T47D (cell line): ENCODE measurements around the gene DDOST.
"Not testable (repeated sequence)": the region's sequence is repeated elsewhere in the genome, so short reads cannot be mapped to it uniquely, and the experiment has no call there.

Source experiments
- DNase-seq, 2 experiments: peaks; one replicate each; pipeline versions ENCODE4 v3.0.0 to v3.0.0-alpha.2; 2011 to 2012; ENCODE audit warnings: low read depth in 1 of 2, low spot score in 1 of 2
- JUND ChIP-seq: IDR thresholded peaks from 2 replicates; pipeline ENCODE4 v1.6.1; 2012; ENCODE audit warnings: low read depth
- in situ Hi-C: cut with HindIII; loops from 2 replicates; pipeline ENCODE4 v1.10.0; 2016; ENCODE audit warnings: low sequenced_read_pairs, low pct_unique_long_range_greater_than_20kb

The DDOST gene

DNA sequence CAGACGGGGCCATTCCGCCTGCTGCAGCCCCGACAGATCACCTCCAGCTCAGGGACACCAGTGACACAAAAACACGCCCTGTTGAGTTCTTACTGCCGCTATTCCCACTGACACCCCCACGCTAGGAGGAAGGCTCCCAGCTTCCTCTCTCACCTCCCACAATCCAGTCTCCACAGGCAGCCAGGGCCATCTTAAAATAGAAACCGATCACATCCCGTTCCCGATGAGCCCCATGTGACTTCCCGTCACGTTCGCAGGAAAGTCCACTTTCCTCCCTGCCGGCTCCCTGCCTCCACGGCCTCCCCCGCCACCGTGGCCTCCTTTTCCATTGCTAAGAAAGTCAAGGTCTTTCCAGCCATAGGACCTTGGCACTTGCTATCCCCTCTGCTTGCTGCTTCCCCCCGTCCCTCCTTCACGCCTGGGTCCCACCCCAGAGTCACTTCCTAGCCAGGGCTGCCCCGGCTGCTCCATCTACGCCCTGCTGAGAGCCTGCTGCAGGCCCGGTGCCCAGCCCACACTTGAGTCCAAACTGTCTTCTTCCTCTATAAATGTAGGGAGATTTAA, 24.0 kb upstream of the DDOST start:
- TF ChIP-seq JUND: no peak
- DNase-seq: no peak
- in situ Hi-C loops: no loop called here

DNA sequence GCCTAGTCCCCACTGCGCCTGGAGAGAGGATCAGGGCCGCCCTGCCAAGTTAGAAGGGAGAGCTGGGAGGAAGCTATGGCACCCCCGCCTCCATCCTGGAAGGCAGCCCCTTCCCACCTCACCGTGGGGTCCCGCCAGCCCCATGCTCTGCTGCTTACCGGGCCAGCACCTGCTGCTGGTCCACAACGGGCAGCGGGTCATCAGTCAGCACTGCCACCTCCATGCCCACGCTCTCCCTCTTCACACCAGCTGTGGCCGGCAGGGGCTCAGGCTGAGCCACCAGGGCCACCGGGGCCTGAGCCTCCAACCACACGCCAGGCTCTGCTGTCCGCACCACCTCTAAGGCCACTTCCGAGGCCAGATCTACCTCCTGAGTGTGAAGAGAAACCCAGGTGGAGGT, 23.5 kb upstream of the DDOST start:
- no peak for DNase-seq
- no peak for TF ChIP-seq JUND
- in situ Hi-C loops: no loop called here

DNA sequence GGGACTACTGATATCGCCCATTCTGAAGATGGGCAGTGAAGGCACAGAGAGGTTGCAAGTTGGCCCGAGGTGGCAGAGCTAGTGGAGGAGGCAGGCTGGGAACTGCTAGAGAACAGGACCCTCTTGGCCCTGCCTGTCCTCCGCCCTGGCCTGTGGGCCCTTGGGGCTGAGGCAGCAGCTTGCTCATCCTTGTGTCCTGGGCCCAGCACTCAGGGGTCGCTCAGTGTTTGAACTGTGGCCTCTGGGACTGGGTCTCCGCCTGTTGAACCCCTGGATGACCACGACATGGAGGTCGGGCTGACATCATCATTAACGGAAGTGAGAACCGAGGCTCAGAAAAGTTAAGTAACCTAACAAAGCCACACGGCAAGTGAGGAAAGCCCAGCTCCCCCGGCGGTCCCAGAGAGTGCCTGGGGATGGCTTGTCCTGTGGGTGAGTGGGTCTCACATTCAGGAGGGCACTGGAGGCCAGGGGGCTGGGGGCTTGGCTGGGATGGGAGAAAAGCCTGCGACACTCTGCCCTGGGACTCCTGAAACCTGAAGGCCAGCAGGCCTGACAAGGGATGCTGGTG, 23.0 kb upstream of the DDOST start:
- TF ChIP-seq JUND: no peak
- no peak for DNase-seq
- in situ Hi-C loops: no loop called here

DNA sequence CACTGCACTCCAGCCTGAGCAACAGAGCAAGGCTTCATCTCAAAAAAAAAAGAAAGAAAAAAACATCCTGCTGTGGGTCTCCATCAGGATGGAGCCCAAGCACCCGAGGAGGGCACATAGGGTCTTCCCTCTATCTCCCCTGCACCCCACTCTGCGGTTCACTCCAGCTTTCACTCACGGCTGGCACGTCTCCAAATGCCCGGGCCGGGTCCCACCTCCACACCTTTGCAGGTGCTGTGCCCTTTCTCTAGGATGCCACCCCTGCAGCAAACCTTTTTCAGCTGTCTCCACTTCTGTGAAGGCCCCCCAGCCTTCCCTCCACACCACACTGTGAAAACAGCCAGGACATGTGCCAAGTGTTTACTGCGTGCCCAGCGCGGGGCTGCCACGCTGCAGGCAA, 22.4 kb upstream of the DDOST start:
- no peak for TF ChIP-seq JUND
- in situ Hi-C loops: no loop called here
- no peak for DNase-seq

DNA sequence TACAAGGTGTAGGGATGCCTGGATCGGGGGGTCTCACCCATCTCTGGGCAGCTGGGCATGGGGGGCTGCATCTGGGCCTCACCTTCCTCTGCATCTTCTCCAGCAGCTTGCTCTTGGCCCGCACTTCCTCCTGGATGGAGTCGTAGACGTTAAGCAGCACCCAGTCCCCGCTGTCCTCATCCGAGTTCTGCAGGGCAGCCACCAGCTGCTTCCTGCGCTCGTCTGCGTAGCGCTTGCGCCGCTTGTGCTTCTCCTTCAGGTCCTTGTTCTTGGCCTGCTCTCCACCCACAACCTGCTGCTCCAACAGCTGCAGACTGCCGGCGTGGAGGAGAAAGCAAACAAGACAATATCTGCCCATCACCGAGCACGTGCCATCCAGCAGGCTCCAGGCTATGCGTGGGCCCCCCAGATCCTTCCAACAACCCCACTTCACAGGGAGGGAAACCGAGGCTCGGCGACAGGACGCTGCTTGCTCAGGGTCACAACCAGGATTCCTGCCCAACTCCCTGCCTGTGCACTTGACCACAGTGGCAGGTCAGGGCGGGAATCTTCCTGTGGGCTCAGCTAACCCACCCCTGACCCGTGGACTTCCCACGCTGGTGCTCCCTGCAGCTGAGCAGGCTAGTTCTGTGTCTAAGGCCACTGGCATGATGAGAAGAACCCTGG, 21.5 kb upstream of the DDOST start:
- in situ Hi-C loops: no loop called here
- TF ChIP-seq JUND: no peak
- DNase-seq: no peak

DNA sequence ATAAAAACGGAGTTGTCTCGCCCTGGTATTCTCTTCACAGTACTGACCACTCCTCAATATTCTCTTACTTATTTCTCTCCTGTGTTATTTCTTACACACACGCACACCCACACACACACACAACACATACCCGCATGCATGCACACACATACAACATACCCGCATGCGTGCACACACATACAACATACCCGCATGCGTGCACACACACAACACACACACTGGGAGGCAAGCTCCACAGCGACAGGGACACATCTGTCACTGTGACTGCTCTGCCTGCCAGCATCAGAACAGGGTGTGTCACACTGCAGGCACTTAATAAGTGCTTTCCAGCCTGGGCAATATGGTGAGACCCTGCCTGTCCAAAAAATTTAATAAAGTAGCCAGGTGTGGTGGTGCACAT, 20.8 kb upstream of the DDOST start:
- in situ Hi-C loops: no loop called here
- no peak for TF ChIP-seq JUND
- no peak for DNase-seq

DNA sequence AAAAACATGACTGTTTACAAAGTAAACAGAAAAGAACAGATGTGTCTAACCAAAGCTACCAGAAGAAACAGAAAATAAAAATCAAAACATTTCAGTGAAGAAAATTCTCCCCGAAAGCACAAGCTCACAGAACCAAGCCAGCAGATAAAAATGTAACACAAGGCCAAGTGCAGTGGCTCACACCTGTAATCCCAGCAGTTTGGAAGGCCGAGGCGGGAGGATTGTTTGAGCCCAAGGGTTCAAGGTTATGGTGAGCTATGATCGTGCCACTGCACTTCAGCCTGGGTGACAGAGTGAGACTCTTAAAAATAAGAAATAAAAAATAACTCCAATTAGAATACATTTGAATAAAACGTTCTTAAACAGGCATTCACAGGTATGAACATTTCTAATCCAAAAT, 19.1 kb upstream of the DDOST start:
- TF ChIP-seq JUND: no peak
- in situ Hi-C loops: no loop called here
- DNase-seq: no peak

DNA sequence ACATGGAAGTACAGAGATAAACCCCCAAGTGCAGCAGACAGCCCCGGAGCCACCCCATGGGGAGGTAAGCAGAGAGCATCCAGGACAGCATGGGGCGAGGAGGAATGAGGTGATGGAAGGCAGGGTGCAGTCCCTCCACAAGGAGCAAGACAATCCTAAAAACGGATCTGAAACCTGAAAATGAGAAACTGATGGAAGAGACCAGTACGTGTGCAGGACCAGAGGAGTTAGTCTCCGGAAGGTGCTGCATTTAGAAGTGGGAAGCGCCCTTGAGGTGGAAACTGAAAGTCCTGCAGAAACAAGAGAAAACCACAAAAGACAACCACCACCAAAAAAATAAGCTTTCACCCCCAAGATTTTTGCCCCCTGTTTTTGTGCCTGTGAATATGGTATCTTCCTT, 17.4 kb upstream of the DDOST start:
- in situ Hi-C loops: no loop called here
- TF ChIP-seq JUND: no peak
- no peak for DNase-seq

DNA sequence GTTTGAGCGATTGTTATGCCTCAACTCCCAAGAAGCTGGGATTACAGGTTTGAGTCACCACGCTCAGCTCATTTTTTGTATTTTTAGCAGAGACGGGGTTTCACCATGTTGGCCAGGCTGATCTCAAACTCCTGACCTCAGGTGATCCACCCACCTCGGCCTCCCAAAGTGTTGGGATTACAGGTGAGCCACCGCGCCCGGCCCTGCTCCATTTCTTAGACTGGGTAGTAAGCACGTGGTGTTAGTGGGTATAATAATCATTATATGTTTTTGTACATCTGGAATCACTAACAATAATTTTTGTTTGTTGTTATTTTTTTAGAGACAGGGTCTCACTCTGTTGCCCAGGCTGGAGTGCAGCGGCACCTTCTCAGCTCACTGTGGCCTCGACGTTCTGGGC, 12.5 kb upstream of the DDOST start:
- in situ Hi-C loops, DNase-seq: not testable (repeated sequence)

DNA sequence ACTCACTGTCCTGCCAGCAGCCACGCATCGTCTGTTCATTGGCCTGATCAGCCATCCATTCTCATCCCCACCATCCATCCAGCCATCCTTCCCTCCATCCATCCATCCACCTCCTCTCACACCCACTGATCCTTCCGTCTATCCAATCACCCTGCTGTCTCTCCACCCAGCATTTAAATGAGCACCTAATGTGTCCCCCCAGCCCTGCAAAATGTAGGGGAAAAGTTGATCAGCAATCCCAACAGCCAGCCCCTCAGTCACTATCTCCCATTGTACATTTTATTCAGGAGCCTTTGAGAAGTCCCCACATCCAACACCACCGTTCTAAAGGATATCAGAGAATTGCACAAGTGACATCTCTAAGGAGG, 11.1 kb upstream of the DDOST start:
- in situ Hi-C loops: no loop called here
- no peak for TF ChIP-seq JUND
- DNase-seq: no peak

DNA sequence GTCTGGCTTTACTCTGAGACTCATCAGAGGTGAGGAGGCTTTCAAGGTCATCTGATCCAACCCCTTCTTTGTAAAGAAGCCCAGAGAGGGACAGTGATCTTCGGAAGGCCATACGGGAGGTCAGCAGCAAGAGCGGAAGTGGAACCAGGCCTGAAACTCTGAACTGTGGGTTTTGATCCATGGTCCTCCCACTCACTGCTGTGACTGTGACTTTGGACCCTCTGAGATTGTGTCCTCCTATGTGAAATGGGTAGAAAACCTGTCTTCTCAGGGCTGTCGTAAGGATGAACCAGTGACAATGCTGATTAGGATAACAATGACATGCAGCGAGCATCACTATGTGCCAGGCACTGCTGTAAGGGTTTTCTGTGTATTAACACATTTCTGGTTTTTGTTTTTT, 9.8 kb upstream of the DDOST start:
- no peak for DNase-seq
- in situ Hi-C loops: no loop called here

DNA sequence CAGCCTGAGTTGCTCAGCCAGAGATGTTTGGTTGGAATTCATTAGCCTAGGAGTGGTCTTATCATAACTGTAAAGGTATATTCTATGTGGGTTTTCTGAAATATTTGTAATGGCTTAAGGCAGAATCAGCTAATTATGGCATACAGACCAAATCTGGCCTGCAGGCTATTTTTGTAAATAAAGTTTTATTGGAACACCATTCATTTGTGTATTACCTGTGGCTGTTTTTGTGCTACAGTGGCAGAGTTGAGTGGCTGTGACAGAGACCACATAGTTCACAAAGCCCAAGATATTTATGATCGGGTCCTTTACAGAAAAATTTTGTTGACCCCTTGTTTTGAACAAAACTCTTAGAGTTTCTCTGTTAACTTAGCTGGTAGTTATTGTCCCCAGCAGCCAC, 7.4 kb upstream of the DDOST start:
- no peak for TF ChIP-seq JUND
- no peak for DNase-seq
- in situ Hi-C loops: no loop called here

More for the DNA sequence above, 9.8 kb upstream of the DDOST start:
- no peak for TF ChIP-seq JUND

DNA sequence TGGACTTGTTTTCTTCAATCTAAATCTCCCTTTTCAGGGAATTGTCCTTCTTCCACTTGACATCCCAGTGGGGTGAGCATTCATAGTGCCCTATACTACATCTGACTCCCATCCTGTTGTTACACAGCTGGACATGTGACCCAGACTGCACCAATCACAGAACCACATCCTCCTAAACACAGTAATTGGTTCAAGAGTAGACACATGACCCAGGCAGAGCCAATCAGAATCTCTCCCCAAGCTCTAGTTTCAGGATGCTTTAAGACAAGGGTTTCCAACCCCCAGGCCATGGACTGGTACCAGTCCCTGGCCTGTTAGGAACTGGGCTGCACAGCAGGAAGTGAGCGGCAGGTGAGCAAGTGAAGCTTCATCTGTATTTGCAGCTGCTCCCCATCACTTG, 5.6 kb upstream of the DDOST start:
- in situ Hi-C loops: no loop called here
- DNase-seq: peak in 1 of 2 experiments; percentile 50
- TF ChIP-seq JUND: no peak

DNA sequence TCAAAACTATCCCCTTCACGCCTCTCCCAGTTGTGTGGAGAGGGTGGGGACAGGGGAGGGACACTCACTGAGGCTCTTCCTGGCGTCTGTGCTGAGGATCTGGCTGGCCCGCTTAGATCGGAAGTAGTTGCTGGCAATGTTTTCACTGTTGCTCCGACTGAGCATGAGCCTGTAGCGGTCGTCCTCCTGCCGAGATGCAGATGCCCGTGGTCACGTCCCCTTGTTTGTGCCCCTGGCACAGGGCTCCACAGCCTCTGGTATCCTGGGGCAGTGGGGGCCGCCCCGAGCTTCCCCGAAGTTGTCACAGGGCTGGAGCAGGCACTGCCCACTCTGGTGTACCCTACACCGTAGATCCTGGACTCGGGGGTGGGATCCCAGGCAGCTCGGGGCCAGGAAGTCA, 5.0 kb upstream of the DDOST start:
- DNase-seq: no peak
- in situ Hi-C loops: no loop called here
- TF ChIP-seq JUND: no peak
